ENCODE results near the gene SETD6. TPM values are rescaled to one million over a fixed set of nuclear protein-coding genes. Genes with fewer than 3 reads are reported as not detected.
A peak's percentile ranks its signal among the peaks of the same experiment; 100 is the strongest.

SETD6 gene
- polyA plus RNA-seq = 10 to 100 TPM; 15.5 to 17.3 TPM

GRCh38 chr16:58515125-58515870 lies at the start of gene SETD6:
TSS of gene SETD6 (plus strand) at chr16:58515517. CDS start at chr16:58515538, 21 bp downstream.
- 0% methylated on average over 80 of the region's 80 CpGs for WGBS, 2 donors
- Histone ChIP-seq H3K4me3 (ENCODE audit: low read depth in 1 of 2, low read length in 2 of 2) (peak within 1 kb of the TSS; percentile 70 to 93), H3K9me3 (ENCODE audit: control insufficient read depth in 2 of 2, insufficient read depth in 1 of 2, low read depth in 1 of 2, low read length in 1 of 2) (no peaks in the 10 kb centered on the region), H3K27me3 (ENCODE audit: control insufficient read depth in 1 of 2, insufficient read depth in 2 of 2, low read length in 2 of 2) (no peaks in the 10 kb centered on the region), H3K27ac (ENCODE audit: low read depth in 2 of 2, low read length in 1 of 2) (peak within 1 kb of the TSS; percentile 88 to 89), H3K4me1 (ENCODE audit: control insufficient read depth in 2 of 2, insufficient read depth in 2 of 2, low read length in 1 of 2) (peaks cover 0 to 7% of the 10 kb centered on the region in 2 donors), H3K36me3 (ENCODE audit: control insufficient read depth in 2 of 2, insufficient read depth in 2 of 2, low read length in 1 of 2) (peaks cover 0 to 21% of the 10 kb centered on the region in 2 donors)

GRCh38 chr16:58465817-58466216 lies 49.5 kb upstream of the SETD6 start:
- 81 to 85% methylated on average over 13 of the region's 13 CpGs for WGBS, 2 donors
- H3K27ac ChIP-seq (ENCODE audit: low read depth in 2 of 2, low read length in 1 of 2) = no peak overlapping the region
- H3K36me3 ChIP-seq (ENCODE audit: control insufficient read depth in 2 of 2, insufficient read depth in 2 of 2, low read length in 1 of 2) = no peaks in the 10 kb centered on the region
- H3K9me3 ChIP-seq (ENCODE audit: control insufficient read depth in 2 of 2, insufficient read depth in 1 of 2, low read depth in 1 of 2, low read length in 1 of 2) = no peaks in the 10 kb centered on the region
- no peak overlapping the region for H3K4me3 ChIP-seq (ENCODE audit: low read depth in 1 of 2, low read length in 2 of 2)
- H3K4me1 ChIP-seq (ENCODE audit: control insufficient read depth in 2 of 2, insufficient read depth in 2 of 2, low read length in 1 of 2) = peaks cover 3% of the 10 kb centered on the region in 2 donors
- peaks cover 0 to 8% of the 10 kb centered on the region in 2 donors for H3K27me3 ChIP-seq (ENCODE audit: control insufficient read depth in 1 of 2, insufficient read depth in 2 of 2, low read length in 2 of 2)

- H3K9me3 ChIP-seq (ENCODE audit: control insufficient read depth in 2 of 2, insufficient read depth in 1 of 2, low read depth in 1 of 2, low read length in 1 of 2) = no peaks in the 10 kb centered on the region
- H3K27ac ChIP-seq (ENCODE audit: low read depth in 2 of 2, low read length in 1 of 2) = no peak overlapping the region
- H3K4me1 ChIP-seq (ENCODE audit: control insufficient read depth in 2 of 2, insufficient read depth in 2 of 2, low read length in 1 of 2) = peaks cover 3% of the 10 kb centered on the region in 2 donors
- peaks cover 0 to 8% of the 10 kb centered on the region in 2 donors for H3K27me3 ChIP-seq (ENCODE audit: control insufficient read depth in 1 of 2, insufficient read depth in 2 of 2, low read length in 2 of 2)
- H3K36me3 ChIP-seq (ENCODE audit: control insufficient read depth in 2 of 2, insufficient read depth in 2 of 2, low read length in 1 of 2) = no peaks in the 10 kb centered on the region
- H3K4me3 ChIP-seq (ENCODE audit: low read depth in 1 of 2, low read length in 2 of 2) = no peak overlapping the region
- 80 to 91% methylated on average over 3 of the region's 3 CpGs for WGBS, 2 donors
These were observed 48.9 kb upstream of the SETD6 start for GRCh38 chr16:58466396-58466795.

GRCh38 chr16:58467905-58468304 lies 47.4 kb upstream of the SETD6 start:
- Histone ChIP-seq H3K27ac (ENCODE audit: low read depth in 2 of 2, low read length in 1 of 2) (no peak overlapping the region), H3K4me1 (ENCODE audit: control insufficient read depth in 2 of 2, insufficient read depth in 2 of 2, low read length in 1 of 2) (peaks cover 3% of the 10 kb centered on the region in 2 donors), H3K9me3 (ENCODE audit: control insufficient read depth in 2 of 2, insufficient read depth in 1 of 2, low read depth in 1 of 2, low read length in 1 of 2) (no peaks in the 10 kb centered on the region), H3K36me3 (ENCODE audit: control insufficient read depth in 2 of 2, insufficient read depth in 2 of 2, low read length in 1 of 2) (no peaks in the 10 kb centered on the region), H3K4me3 (ENCODE audit: low read depth in 1 of 2, low read length in 2 of 2) (no peak overlapping the region), H3K27me3 (ENCODE audit: control insufficient read depth in 1 of 2, insufficient read depth in 2 of 2, low read length in 2 of 2) (peaks cover 0 to 11% of the 10 kb centered on the region in 2 donors)
- 90 to 93% methylated on average over 5 of the region's 5 CpGs for WGBS, 2 donors

GRCh38 chr16:58471209-58471975 lies 43.9 kb upstream of the SETD6 start:
- H3K9me3 ChIP-seq (ENCODE audit: control insufficient read depth in 2 of 2, insufficient read depth in 1 of 2, low read depth in 1 of 2, low read length in 1 of 2) = no peaks in the 10 kb centered on the region
- no peak overlapping the region for H3K27ac ChIP-seq (ENCODE audit: low read depth in 2 of 2, low read length in 1 of 2)
- no peaks in the 10 kb centered on the region for H3K36me3 ChIP-seq (ENCODE audit: control insufficient read depth in 2 of 2, insufficient read depth in 2 of 2, low read length in 1 of 2)
- H3K4me1 ChIP-seq (ENCODE audit: control insufficient read depth in 2 of 2, insufficient read depth in 2 of 2, low read length in 1 of 2) = no peaks in the 10 kb centered on the region
- no peak overlapping the region for H3K4me3 ChIP-seq (ENCODE audit: low read depth in 1 of 2, low read length in 2 of 2)
- peaks cover 0 to 3% of the 10 kb centered on the region in 2 donors for H3K27me3 ChIP-seq (ENCODE audit: control insufficient read depth in 1 of 2, insufficient read depth in 2 of 2, low read length in 2 of 2)
- 52 to 61% methylated on average over 10 of the region's 10 CpGs for WGBS, 2 donors

GRCh38 chr16:58472266-58472665 lies 43.1 kb upstream of the SETD6 start:
- Histone ChIP-seq H3K4me1 (ENCODE audit: control insufficient read depth in 2 of 2, insufficient read depth in 2 of 2, low read length in 1 of 2) (no peaks in the 10 kb centered on the region), H3K36me3 (ENCODE audit: control insufficient read depth in 2 of 2, insufficient read depth in 2 of 2, low read length in 1 of 2) (no peaks in the 10 kb centered on the region), H3K27me3 (ENCODE audit: control insufficient read depth in 1 of 2, insufficient read depth in 2 of 2, low read length in 2 of 2) (peaks cover 0 to 3% of the 10 kb centered on the region in 2 donors), H3K4me3 (ENCODE audit: low read depth in 1 of 2, low read length in 2 of 2) (no peak overlapping the region), H3K27ac (ENCODE audit: low read depth in 2 of 2, low read length in 1 of 2) (no peak overlapping the region), H3K9me3 (ENCODE audit: control insufficient read depth in 2 of 2, insufficient read depth in 1 of 2, low read depth in 1 of 2, low read length in 1 of 2) (no peaks in the 10 kb centered on the region)
- WGBS, 2 donors = 86 to 91% methylated on average over 9 of the region's 9 CpGs

GRCh38 chr16:58472827-58473226 lies 42.5 kb upstream of the SETD6 start:
- Histone ChIP-seq H3K36me3 (ENCODE audit: control insufficient read depth in 2 of 2, insufficient read depth in 2 of 2, low read length in 1 of 2) (no peaks in the 10 kb centered on the region), H3K4me3 (ENCODE audit: low read depth in 1 of 2, low read length in 2 of 2) (no peak overlapping the region), H3K27ac (ENCODE audit: low read depth in 2 of 2, low read length in 1 of 2) (no peak overlapping the region), H3K9me3 (ENCODE audit: control insufficient read depth in 2 of 2, insufficient read depth in 1 of 2, low read depth in 1 of 2, low read length in 1 of 2) (no peaks in the 10 kb centered on the region), H3K4me1 (ENCODE audit: control insufficient read depth in 2 of 2, insufficient read depth in 2 of 2, low read length in 1 of 2) (no peaks in the 10 kb centered on the region), H3K27me3 (ENCODE audit: control insufficient read depth in 1 of 2, insufficient read depth in 2 of 2, low read length in 2 of 2) (peaks cover 0 to 3% of the 10 kb centered on the region in 2 donors)
- 94 to 100% methylated on average over 3 of the region's 3 CpGs for WGBS, 2 donors

GRCh38 chr16:58474296-58474695 lies 41.0 kb upstream of the SETD6 start:
- Histone ChIP-seq H3K4me3 (ENCODE audit: low read depth in 1 of 2, low read length in 2 of 2) (no peak overlapping the region), H3K27me3 (ENCODE audit: control insufficient read depth in 1 of 2, insufficient read depth in 2 of 2, low read length in 2 of 2) (peaks cover 0 to 3% of the 10 kb centered on the region in 2 donors), H3K27ac (ENCODE audit: low read depth in 2 of 2, low read length in 1 of 2) (no peak overlapping the region), H3K9me3 (ENCODE audit: control insufficient read depth in 2 of 2, insufficient read depth in 1 of 2, low read depth in 1 of 2, low read length in 1 of 2) (no peaks in the 10 kb centered on the region), H3K4me1 (ENCODE audit: control insufficient read depth in 2 of 2, insufficient read depth in 2 of 2, low read length in 1 of 2) (no peaks in the 10 kb centered on the region), H3K36me3 (ENCODE audit: control insufficient read depth in 2 of 2, insufficient read depth in 2 of 2, low read length in 1 of 2) (no peaks in the 10 kb centered on the region)
- WGBS, 2 donors = 60 to 64% methylated on average over 10 of the region's 10 CpGs

GRCh38 chr16:58475091-58475619 lies 40.2 kb upstream of the SETD6 start:
- peaks cover 0 to 3% of the 10 kb centered on the region in 2 donors for H3K27me3 ChIP-seq (ENCODE audit: control insufficient read depth in 1 of 2, insufficient read depth in 2 of 2, low read length in 2 of 2)
- no peak overlapping the region for H3K27ac ChIP-seq (ENCODE audit: low read depth in 2 of 2, low read length in 1 of 2)
- 52 to 58% methylated on average over 4 of the region's 4 CpGs for WGBS, 2 donors
- no peak overlapping the region for H3K4me3 ChIP-seq (ENCODE audit: low read depth in 1 of 2, low read length in 2 of 2)
- no peaks in the 10 kb centered on the region for H3K36me3 ChIP-seq (ENCODE audit: control insufficient read depth in 2 of 2, insufficient read depth in 2 of 2, low read length in 1 of 2)
- no peaks in the 10 kb centered on the region for H3K9me3 ChIP-seq (ENCODE audit: control insufficient read depth in 2 of 2, insufficient read depth in 1 of 2, low read depth in 1 of 2, low read length in 1 of 2)
- no peaks in the 10 kb centered on the region for H3K4me1 ChIP-seq (ENCODE audit: control insufficient read depth in 2 of 2, insufficient read depth in 2 of 2, low read length in 1 of 2)

All from esophagus (tissue), 2 donors.